Bronchial epithelial cell (primary cell): ENCODE data around the gene ZNF516. TPM values are rescaled to one million over a fixed set of nuclear protein-coding genes. Genes with fewer than 3 reads are reported as not detected.

Source experiments
- DNase-seq: peaks from one replicate; pipeline ENCODE4 v3.0.0-alpha.2; 2010; ENCODE audit warnings: low read depth
- FAIRE-seq: peaks from 2 replicates; lab custom pipeline; 2011; peaks lifted over from hg19 to GRCh38; lab: Jason Lieb, UNC
- H3K27me3 ChIP-seq: 2 replicates; pipeline ENCODE4 v1.5.1; 2011; ENCODE audit warnings: low read length; ENCODE audit not compliant: control insufficient read depth, insufficient read depth
- H3K36me3 ChIP-seq: 2 replicates; pipeline ENCODE4 v1.5.1; 2011; ENCODE audit warnings: low read length; ENCODE audit not compliant: control insufficient read depth, insufficient read depth
- H3K4me3 ChIP-seq: 2 replicates; pipeline ENCODE4 v1.5.1; 2011; ENCODE audit warnings: mild to moderate bottlenecking, low read depth, low read length, control low read depth
- total RNA-seq: library from RNA; depleted of rRNA; stranded (reverse); fragments of >200 nt; gene quantifications from 2 replicates; pipeline ENCODE4 v1.2.1, GENCODE V29; 2014
- TF ChIP-seq, protein P1 (sequence below): IDR thresholded peaks from 2 replicates; pipeline ENCODE4 v1.5.1; 2011; ENCODE audit warnings: mild to moderate bottlenecking, moderate library complexity, low read length, control low read depth, inconsistent platforms; ENCODE audit not compliant: insufficient read depth, severe bottlenecking

ZNF516 gene
- total RNA-seq, 1 donor from 2014 or later = 16.6 TPM

DNA sequence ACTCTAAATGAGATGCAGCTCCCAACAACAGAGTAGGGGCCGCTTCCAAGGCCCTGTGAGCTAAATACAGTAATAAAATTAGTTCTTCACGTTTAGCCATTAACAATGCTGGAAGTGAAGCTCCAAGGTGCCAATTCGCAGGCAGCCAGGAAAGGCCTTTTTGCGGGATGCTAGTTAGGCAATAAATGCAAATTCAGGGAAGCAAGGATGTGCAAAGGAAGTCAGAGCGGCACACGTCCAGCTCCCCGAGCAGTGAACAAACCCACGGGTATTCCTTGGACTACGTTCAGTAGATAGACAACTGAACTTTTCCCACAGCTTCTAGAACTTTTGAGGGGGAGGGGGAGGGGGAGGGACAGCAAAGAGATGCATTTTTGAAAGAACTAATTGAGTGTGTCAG lies 6.9 kb downstream of the ZNF516 start:
- Histone ChIP-seq H3K4me3 (no peak overlapping the region), H3K27me3 (no peaks in the 10 kb centered on the region), H3K36me3 (no peaks in the 10 kb centered on the region)
- FAIRE-seq (no peak), DNase-seq (no peak)
- TF ChIP-seq, protein P1, sequence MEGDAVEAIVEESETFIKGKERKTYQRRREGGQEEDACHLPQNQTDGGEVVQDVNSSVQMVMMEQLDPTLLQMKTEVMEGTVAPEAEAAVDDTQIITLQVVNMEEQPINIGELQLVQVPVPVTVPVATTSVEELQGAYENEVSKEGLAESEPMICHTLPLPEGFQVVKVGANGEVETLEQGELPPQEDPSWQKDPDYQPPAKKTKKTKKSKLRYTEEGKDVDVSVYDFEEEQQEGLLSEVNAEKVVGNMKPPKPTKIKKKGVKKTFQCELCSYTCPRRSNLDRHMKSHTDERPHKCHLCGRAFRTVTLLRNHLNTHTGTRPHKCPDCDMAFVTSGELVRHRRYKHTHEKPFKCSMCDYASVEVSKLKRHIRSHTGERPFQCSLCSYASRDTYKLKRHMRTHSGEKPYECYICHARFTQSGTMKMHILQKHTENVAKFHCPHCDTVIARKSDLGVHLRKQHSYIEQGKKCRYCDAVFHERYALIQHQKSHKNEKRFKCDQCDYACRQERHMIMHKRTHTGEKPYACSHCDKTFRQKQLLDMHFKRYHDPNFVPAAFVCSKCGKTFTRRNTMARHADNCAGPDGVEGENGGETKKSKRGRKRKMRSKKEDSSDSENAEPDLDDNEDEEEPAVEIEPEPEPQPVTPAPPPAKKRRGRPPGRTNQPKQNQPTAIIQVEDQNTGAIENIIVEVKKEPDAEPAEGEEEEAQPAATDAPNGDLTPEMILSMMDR = no peak

DNA sequence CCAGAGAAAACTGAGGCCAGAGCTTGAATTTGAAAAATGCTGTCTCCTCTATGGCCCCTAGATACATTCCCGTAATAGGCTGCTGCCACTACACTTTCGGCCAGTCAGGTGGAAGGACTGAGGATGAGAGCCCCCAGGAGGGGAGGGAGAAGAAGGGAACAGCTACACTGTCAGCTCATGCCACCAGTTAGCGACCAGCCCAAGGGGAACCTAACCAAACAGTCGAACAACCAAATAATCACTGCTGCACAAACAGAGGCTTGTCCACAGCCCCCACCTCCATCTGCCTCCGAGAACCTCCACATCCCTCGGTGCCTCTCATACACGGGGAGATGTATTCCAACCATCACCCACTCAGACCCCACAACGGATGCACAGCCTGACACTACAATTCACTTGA lies 7.3 kb downstream of the ZNF516 start:
- no peak overlapping the region for H3K4me3 ChIP-seq
- DNase-seq (no peak), FAIRE-seq (peak; percentile 32)
- TF ChIP-seq, protein P1 = no peak
- no peaks in the 10 kb centered on the region for H3K27me3 ChIP-seq
- no peaks in the 10 kb centered on the region for H3K36me3 ChIP-seq

GRCh38 chr18:76487070-76487469 lies 8.0 kb downstream of the ZNF516 start:
- DNase-seq (no peak), FAIRE-seq (no peak)
- Histone ChIP-seq H3K4me3 (no peak overlapping the region), H3K27me3 (no peaks in the 10 kb centered on the region), H3K36me3 (peaks cover 3% of the 10 kb centered on the region)
- TF ChIP-seq, protein P1 = no peak

DNA sequence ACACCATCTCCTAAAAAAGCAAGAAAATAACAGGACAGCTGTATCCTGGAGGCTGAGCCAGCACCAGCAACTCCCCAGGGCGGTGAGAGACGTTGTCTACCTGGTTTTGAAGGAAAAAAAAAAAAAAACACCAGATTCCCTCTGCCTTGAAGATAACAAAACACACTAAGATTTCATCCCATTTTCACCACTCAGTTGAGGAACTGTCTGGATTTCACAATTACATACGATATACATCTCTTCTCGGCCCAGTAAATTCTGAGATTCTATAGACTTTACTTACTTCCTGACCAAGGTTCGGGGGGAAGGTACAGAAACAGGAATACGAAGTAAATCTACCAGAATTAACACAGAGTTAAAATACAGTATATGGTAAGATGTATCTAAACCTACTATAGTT lies 8.5 kb downstream of the ZNF516 start:
- TF ChIP-seq, protein P1 = no peak
- no peak for DNase-seq
- Histone ChIP-seq H3K36me3 (peaks cover 3% of the 10 kb centered on the region), H3K4me3 (no peak overlapping the region), H3K27me3 (no peaks in the 10 kb centered on the region)
- FAIRE-seq = no peak

DNA sequence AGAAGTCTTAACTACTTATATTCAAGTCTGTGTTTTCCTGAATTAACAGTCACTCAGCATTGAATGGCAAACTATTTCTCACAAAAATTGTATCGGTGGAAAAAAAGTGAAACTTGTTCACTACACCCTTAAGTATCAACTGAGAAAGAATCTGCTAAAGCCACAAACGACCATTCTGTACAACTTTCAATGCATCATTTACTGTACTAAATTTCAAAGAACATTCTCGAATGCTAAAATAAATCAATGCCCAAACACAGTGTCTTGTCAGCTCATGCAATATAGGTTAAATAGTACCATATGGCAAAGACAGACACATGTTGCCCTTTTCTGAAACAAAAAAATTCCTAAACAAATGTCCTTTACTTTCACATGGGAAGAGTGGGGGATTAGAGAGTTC lies 9.0 kb downstream of the ZNF516 start:
- no peaks in the 10 kb centered on the region for H3K27me3 ChIP-seq
- FAIRE-seq (no peak), DNase-seq (no peak)
- no peak overlapping the region for H3K4me3 ChIP-seq
- TF ChIP-seq, protein P1 = no peak
- peaks cover 3% of the 10 kb centered on the region for H3K36me3 ChIP-seq

DNA sequence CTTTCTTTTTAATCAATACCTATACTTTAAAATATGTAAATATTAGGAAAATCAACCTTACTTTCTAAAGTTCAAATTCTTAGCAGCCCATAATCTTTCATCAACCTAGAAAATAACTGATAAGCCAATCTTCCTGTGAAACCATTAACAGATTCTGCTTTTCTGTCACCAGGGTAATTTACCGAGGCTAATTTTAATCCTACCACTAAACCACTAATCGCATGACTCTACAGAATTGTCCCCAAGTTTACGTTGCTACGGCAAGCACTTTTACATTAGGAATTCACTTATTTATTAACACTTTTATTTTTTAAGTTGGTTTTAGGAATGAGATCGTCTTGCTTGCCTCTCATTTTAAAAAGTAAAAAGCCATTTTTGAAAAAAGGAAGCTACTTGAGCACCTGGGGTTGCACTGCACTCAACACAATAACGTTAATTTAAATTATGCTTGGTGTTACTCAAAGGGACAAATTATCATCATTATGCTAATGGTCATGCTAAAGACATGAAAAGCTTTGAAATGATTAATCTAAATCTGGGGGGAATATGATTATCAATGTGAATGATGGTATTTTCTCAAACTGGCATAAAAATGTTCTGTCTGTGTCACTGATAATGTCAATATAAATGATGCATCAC lies 10.2 kb downstream of the ZNF516 start:
- Histone ChIP-seq H3K4me3 (no peak overlapping the region), H3K36me3 (peaks cover 3% of the 10 kb centered on the region), H3K27me3 (no peaks in the 10 kb centered on the region)
- TF ChIP-seq, protein P1 = no peak
- DNase-seq (no peak), FAIRE-seq (no peak)
